ENCODE results near the gene SLC25A29. TPM values are rescaled to one million over a fixed set of nuclear protein-coding genes. Genes with fewer than 3 reads are reported as not detected.

Gene SLC25A29
- total and polyA plus RNA-seq, 12 donors = 11.0 to 70.7 (median 23.6) TPM

- peak; percentile 29 to 70 (median 57) for ATAC-seq
- peak overlapping the region in 2 of 10 donors; percentile 1 to 9 for H3K27ac ChIP-seq
- no peaks in the 10 kb centered on the region for H3K9me3 ChIP-seq
- peaks cover 18 to 97% (median 74%) of the 10 kb centered on the region in 9 donors for H3K4me1 ChIP-seq
- no peak for DNase-seq
- H3K4me3 ChIP-seq = no peak overlapping the region
- peak; percentile 23 to 71 (median 60) for TF ChIP-seq CTCF (IDR thresholded peaks at IDR 0.05)
- WGBS, 2 donors = 27 to 30% methylated on average over 3 of the region's 3 CpGs
- intact Hi-C loops (cut with DNase I) = loop anchor here in 3 of 10 donors (2.0 to 10.0 kb wide), 3 partner anchors 14 to 128 kb away; partner anchors contain the start of gene WDR25 (in 1 of the 3)
- peaks cover 0 to 14% (median 0%) of the 10 kb centered on the region in 9 donors for H3K36me3 ChIP-seq
- H3K27me3 ChIP-seq = no peaks in the 10 kb centered on the region
Observed at GRCh38 chr14:100246809-100247428, 59.3 kb downstream of the SLC25A29 start.

GRCh38 chr14:100243020-100243419 lies 63.2 kb downstream of the SLC25A29 start:
- TF ChIP-seq CTCF (IDR thresholded peaks at IDR 0.05) = no peak
- Histone ChIP-seq H3K4me3 (no peak overlapping the region), H3K27ac (peak overlapping the region in 1 of 10 donors; percentile 0), H3K4me1 (peaks cover 19 to 73% (median 64%) of the 10 kb centered on the region in 9 donors), H3K27me3 (no peaks in the 10 kb centered on the region), H3K36me3 (peaks cover 0 to 11% (median 0%) of the 10 kb centered on the region in 9 donors), H3K9me3 (no peaks in the 10 kb centered on the region)
- WGBS, 2 donors = 79 to 81% methylated on average over 3 of the region's 3 CpGs
- DNase-seq (no peak), ATAC-seq (no peak)
- intact Hi-C loops (cut with DNase I) = loop anchor here in 4 of 10 donors (5.0 to 10.0 kb wide), 6 partner anchors 34 to 134 kb away; partner anchors contain the start of genes WDR25 (in 3 of the 4) and SLC25A29 (in 1 of the 4)

- DNase-seq (no peak), ATAC-seq (no peak)
- Histone ChIP-seq H3K36me3 (peaks cover 0 to 11% (median 0%) of the 10 kb centered on the region in 9 donors), H3K27ac (peak overlapping the region in 9 of 10 donors; percentile 89 to 100 (median 99)), H3K27me3 (no peaks in the 10 kb centered on the region), H3K9me3 (no peaks in the 10 kb centered on the region), H3K4me3 (peak overlapping the region; percentile 19 to 97 (median 66)), H3K4me1 (peaks cover 19 to 70% (median 61%) of the 10 kb centered on the region in 9 donors)
- 40 to 47% methylated on average over 3 of the region's 3 CpGs for WGBS, 2 donors
- intact Hi-C loops (cut with DNase I) = loop anchor here in 4 of 10 donors (5.0 to 10.0 kb wide), 6 partner anchors 36 to 136 kb away; partner anchors contain the start of genes WDR25 (in 3 of the 4) and SLC25A29 (in 1 of the 4)
- no peak for TF ChIP-seq CTCF (IDR thresholded peaks at IDR 0.05)
Observed at GRCh38 chr14:100241279-100241678, 65.0 kb downstream of the SLC25A29 start.

Small RNA genes lying within 50 kb of the gene (microRNA-seq; reads per million reads assigned to microRNA genes)
- 64.4 to 157 reads per million in 2 donors for gene MIR345
- gene MIR6764 = 0 to 0.51 reads per million in 2 donors

Other genes starting within 250 kb of the SLC25A29 start
- gene EVL, start 241.0 kb downstream of the SLC25A29 start, total RNA-seq = 10 to 100 TPM; 32.2 to 79.4 (median 50.7) TPM
- 10 to 100 TPM; 26.0 to 47.5 TPM for gene EVL, start 241.0 kb downstream of the SLC25A29 start, polyA plus RNA-seq
- under 1 TPM in 4 of 10 donors, not detected in 6; 0.04 to 0.20 (median 0.10) TPM for gene DEGS2, start 146.8 kb downstream of the SLC25A29 start, total RNA-seq
- gene DEGS2, start 146.8 kb downstream of the SLC25A29 start, polyA plus RNA-seq = under 1 TPM in 1 of 2 donors, not detected in 1; 0.10 TPM
- gene YY1, start 67.3 kb downstream of the SLC25A29 start, total RNA-seq = 10 to 100 TPM; 37.4 to 58.3 (median 48.6) TPM
- gene YY1, start 67.3 kb downstream of the SLC25A29 start, polyA plus RNA-seq = 10 to 100 TPM; 17.6 to 18.4 TPM
- not detected for gene SLC25A47, start 16.9 kb upstream of the SLC25A29 start, total RNA-seq
- gene SLC25A47, start 16.9 kb upstream of the SLC25A29 start, polyA plus RNA-seq = not detected
- 1 to 10 TPM; 4.5 to 8.4 (median 5.7) TPM for gene WDR25, start 70.0 kb upstream of the SLC25A29 start, total RNA-seq
- 1 to 10 TPM; 2.9 to 7.4 TPM for gene WDR25, start 70.0 kb upstream of the SLC25A29 start, polyA plus RNA-seq